Measurements from ENCODE around the gene GPC3.
"Not testable (repeated sequence)": the region's sequence is repeated elsewhere in the genome, so short reads cannot be mapped to it uniquely, and the experiment has no call there.

Gene GPC3

GRCh38 chrX:133538148-133538547 lies 447.2 kb downstream of the GPC3 start:
- no peak for DNase-seq

DNA sequence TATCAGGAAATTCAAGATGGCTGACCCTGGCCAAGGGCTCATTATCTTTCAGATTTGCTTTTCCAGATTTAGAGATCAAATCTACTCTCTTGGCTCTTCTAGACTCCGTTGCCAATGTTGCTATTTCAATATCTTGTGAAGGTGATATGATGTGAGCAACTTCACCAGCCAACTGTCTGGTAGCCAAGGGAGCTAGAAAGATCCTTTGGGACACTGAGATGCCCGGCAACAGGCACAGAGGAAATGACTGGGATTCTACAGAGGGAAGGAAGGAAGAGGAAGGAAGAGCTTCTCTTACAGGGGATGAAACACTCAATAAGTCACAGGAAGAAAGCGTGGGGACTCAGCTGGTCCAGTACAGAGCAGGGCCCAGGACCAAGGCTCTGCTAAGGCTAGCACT lies 448.3 kb downstream of the GPC3 start:
- no peak for DNase-seq

DNA sequence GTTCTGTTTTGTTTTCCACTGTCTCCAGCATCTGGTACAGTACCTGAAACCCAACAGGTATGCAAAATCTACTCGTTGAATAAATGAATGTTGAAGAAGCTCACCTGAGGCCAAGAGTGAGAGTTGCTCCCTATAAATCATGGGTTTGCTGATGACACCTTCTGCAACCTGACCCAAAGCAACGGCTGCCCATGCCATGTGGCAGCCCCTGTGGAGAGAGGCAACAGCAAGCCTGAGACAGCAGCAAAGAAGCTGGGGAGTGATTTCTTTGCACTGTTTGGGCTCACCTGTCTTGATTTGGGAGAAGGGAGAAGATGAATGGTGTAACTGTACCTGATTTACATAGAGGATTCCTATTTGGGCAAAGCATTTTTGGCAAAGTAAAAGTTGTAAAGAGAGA lies 450.3 kb downstream of the GPC3 start:
- DNase-seq, result no peak

GRCh38 chrX:133534172-133534571 lies 451.2 kb downstream of the GPC3 start:
- DNase-seq, result no peak

- no peak for DNase-seq
These were observed 452.1 kb downstream of the GPC3 start for GRCh38 chrX:133533249-133533648.

- DNase-seq, result peak; percentile 0
These were observed 454.4 kb downstream of the GPC3 start for GRCh38 chrX:133530960-133531359.

- DNase-seq, result no peak
These were observed 455.8 kb downstream of the GPC3 start for GRCh38 chrX:133529578-133529977.

- DNase-seq, result no peak
These were observed 457.6 kb downstream of the GPC3 start for GRCh38 chrX:133527825-133528224.

- DNase-seq, result no peak
These were observed 458.0 kb downstream of the GPC3 start for GRCh38 chrX:133527415-133527814.

GRCh38 chrX:133526773-133527172 lies 458.6 kb downstream of the GPC3 start:
- DNase-seq, result not testable (repeated sequence)

DNA sequence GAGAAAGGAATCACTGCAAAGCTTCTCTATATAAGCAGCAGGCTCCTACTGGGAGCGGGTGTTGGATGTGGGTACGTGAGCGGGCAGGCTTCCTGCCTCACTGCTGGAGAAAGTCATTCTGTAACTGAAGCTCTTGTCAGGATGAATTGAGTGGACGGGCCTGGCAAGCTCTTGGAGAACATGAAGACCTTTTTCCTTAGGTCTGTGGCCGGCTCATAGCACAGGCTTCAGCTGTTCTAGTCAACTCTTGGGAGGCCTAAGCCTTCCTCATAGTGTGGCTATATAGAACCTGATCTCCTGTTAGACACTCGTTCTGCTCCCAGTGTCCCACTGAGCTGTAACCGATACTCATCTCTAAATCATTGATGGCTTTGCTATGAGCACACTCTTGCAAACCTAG lies 461.9 kb downstream of the GPC3 start:
- no peak for DNase-seq

- no peak for DNase-seq
These were observed 462.3 kb downstream of the GPC3 start for GRCh38 chrX:133523081-133523487.

DNA sequence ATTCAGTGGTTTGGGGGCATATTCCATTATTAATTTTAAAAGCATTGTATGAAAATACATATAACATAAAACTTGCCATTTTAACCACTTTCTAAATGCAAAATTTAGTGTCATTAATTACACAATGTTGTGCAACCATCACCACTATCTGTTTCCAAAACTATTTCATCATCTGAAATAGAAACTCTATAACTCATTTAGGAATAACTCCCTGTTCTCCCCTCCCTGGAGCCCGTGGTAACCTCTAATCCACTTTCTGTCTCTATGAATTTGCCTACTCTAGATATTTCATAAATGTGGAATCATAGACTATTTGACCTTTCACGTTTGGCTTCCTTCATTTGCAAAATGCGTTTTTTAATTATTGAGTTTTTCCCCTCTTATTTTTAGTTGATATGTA lies 468.7 kb downstream of the GPC3 start:
- no peak for DNase-seq

GRCh38 chrX:133514486-133514885 lies 470.9 kb downstream of the GPC3 start:
- no peak for DNase-seq

- DNase-seq, result no peak
These were observed 472.3 kb downstream of the GPC3 start for GRCh38 chrX:133513123-133513522.

DNA sequence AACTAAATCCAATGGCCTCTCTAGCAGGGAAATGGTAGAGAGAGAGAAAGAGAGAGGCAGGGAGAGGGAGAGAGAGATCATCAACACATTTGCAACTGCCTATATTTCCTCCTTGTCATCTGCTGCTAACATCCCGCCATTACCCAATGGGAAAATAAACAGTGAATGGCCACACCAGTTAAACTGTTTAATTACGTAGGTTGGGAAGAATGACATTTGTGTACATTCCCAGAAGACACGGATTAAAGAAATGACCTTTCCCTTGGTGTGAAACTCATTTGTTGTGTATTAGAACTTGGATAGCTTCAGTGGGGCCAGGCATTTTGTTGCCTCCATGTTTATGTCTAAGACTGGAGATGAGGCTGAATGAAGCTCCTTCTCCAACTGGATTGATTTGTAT lies 474.4 kb downstream of the GPC3 start:
- no peak for DNase-seq

DNA sequence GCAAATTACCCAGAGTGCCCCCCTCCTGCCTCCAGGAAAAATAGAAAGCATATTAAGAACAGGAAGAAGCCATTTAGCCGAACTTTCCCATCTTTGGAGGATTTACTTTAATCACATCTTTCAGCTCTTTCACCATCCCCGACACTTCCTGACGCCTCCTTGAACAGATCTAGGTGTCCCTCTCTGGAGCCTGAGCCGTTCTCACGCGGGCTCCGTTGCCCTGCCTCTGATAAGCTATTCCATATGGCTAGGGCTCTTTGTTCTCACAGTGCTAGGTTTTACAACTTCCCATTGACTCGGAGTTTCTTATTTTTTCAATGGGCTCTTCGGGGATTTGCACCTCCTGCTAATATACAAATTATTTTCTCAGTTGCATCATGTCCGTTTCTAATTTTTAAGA lies 488.0 kb downstream of the GPC3 start:
- no peak for DNase-seq

GRCh38 chrX:133495464-133496391 lies 489.7 kb downstream of the GPC3 start:
- no peak for DNase-seq

GRCh38 chrX:133493366-133493765 lies 492.0 kb downstream of the GPC3 start:
- DNase-seq, result no peak

DNA sequence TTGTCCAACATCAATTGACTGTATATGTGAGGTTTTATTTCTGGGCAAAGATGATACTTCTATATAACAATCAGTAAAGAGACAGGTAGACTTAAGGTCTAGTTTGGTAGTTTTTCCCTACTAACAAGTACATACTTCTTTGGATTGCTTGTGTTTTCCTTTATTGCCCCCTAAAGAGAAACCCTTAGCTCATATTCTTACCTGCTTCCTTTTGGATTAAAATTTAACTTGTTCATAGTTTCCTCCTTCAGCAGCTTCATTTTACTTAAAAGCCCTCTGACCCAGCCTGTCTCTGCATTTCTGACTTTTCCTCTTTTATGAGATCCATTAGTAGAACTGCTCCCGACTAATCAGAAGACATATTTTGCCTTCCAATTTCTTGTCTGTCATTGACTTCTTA lies 494.4 kb downstream of the GPC3 start:
- DNase-seq, result no peak

Data from NCI-H82 (cell line).